Stimulated activated CD8-positive, alpha-beta memory T cell treated with anti-CD3 and anti-CD28 coated beads, Interleukin-7, amount 100 ng/mL, for 1 hour (primary cell): ENCODE data around the gene CFAP46.

Source experiments
- DNase-seq, 2 donors: peaks; one replicate each; pipeline ENCODE4 v3.0.0-alpha.2; 2020; ENCODE audit warnings: low read depth in 2 of 2

CFAP46 gene

DNA sequence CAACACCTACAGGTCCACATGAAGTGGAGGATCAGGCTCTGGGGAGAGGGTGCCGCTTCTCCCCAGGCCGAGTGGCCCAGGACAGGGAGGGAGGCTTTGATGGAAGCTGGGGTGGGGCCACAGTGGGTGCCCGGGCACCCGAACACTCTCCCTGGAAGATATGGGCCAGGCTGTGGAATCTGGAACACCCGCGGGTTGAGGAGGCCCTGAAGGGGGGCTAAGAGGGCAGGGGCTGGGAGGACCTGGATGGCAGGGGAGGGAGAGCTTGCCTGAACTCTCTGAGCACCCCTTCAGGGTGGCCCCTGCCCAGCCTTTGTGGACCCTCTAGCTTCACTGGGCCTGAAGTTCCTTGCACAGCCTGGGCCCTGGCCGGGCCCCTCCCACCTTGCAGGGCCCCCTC lies 151.9 kb downstream of the CFAP46 start:
- no peak for DNase-seq

DNA sequence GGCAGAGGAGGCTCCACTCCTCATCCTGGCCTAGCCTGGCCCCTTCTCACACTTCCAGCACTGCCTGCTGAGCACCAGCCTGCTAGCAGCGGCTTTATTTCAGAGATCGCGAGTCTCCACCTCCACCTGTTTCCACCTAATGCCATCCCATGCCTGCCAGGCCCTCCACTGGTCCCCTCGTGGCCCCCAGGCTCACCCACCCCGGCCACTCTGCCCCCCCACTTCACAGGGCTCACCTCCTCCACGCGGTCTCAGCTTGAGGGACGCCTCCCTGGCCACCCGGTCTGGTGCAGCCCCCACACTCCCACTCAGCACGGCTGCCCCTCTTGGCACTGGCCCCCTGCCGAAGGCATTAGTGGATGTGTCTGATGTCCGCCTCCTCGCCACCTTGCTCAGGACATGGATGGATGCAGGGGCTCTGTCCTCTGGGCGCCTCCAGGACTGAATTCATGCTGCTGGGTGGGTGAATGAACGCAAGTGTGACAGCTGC lies 152.7 kb downstream of the CFAP46 start:
- DNase-seq, result no peak

DNA sequence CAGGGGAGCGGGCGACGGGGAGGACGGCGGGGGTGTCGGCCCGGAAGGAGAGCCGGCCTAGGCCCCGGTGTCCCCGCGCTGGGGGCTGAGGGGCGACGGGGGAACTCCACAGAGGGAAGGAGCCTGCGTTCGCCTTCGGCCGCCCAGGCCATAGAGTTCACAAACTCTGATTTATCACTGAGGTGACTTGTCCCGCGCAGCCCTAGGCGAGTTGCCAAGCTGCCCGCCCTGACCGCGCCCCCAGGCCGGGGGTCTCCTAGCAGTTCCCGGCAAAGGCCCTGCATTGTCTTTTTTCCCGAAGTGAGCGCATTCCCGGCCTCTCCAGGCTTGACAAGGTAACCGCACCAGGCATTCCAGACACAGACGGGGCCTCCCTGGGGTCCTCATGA lies 153.5 kb downstream of the CFAP46 start:
- no peak for DNase-seq

DNA sequence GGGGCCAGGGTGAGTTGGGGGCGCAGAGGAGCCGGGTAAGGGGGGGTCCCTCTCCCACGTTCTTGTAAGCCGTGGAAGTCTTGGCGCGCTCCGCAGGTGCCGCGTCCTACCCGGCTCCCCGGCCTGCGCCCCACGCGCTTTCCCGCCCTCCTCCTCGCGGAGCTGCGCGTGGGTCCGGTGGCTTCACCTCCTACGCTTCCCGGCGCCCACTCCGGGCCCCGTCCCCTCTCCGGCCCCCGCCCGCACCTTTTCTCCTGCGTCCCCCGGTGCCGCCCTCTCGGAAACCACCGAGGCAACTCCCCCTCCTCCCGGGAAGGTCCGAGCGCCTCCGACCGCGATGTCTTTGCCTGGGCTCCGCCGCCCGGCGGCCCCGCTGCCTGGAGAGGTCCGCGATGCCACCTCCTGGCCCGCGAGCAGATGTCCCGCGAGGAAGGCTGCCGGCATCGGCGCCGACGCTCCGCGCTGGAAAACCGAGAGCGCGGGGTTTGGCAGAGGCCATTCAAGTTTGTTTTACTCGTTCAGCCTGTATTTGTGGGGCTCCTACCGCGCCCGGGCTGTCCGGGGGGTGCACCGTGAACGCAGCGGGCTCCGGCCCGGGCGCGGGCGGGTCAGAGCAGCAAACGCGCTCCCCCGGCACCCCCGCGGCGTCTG lies 154.1 kb downstream of the CFAP46 start:
- DNase-seq, result no peak

DNA sequence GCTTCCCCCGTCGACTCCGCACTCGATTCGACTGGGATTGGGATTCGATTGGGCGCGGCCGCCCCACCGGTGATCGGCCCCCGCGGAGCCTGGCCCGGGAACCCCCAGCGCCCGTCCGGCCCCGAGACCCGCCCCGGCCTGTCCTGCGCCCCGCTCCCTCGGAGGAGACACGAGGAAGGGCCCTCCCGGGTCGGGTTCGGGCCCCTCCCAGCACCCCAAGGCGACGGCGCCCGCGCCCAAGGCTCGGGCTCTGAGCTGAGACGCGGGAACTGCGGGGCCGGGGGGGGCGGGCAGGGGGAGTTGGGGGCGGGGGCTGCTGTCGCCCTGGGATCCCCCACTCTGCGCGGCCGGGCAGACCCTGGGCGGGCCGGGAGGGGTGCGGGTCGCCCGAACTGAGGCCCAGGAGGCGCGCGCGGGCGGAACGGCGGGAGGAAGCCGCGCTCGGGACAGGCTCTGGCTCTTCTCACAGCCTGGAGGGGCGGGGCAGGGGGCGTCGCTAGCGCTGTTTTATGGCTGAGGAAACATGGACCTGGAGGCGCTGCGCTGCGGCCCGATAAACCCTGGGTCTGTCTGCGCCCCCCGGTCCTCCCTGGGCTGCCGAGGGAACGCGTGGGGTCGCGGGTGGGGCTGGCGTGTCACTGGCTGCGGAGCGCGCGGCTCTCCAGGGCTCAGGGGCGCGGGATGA lies 154.7 kb downstream of the CFAP46 start:
- no peak for DNase-seq

DNA sequence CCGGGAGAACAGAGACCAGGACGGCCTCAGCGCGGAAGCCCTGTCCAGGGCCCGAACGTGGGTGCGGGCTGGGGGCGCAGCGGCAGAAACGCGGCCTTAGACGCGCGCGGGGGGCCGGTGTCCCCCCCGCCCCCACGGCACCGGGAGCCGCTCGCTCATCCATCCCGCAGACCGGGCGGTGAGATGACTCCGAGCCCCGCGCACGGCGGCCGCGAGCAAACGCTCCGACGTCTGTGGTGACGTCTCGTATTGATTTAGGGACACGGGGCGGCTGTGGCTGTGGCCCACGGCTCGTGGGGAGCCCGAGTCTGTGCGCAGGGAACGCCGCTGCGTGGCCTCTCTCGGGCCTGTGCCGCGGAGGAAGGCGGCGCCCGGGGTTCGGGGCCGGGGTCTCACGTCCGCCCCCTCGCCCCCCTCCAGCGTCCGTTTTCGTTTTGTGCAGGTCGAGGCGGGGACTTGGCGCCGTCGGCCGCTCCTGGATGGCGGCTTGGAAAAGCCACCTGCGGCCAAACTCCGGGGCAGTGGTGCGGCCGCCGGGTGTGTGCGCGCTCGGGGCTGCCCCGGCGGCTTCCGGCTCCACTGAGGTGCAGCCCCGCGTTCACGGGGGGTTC lies 155.4 kb downstream of the CFAP46 start:
- no peak for DNase-seq

DNA sequence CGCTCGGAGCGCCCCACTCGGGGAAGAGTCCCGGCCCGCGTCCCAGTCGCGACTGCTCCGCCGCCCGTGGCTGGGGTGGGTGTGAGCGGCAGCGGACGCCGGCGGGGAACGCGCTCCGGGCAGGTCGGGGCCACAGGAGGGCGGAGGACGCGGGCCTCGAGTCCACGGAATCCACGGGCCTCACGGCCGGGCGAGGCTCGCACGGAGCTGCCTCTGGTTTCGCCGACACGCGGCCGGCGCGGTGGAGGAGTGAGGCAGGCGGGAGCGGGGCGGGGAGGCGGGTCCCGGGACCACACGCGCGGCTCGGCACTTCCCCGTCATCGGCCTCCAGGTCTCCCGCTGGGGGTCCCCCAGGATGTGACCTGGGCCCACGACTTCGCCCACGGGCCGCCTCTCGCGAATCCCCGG lies 155.9 kb downstream of the CFAP46 start:
- no peak for DNase-seq

DNA sequence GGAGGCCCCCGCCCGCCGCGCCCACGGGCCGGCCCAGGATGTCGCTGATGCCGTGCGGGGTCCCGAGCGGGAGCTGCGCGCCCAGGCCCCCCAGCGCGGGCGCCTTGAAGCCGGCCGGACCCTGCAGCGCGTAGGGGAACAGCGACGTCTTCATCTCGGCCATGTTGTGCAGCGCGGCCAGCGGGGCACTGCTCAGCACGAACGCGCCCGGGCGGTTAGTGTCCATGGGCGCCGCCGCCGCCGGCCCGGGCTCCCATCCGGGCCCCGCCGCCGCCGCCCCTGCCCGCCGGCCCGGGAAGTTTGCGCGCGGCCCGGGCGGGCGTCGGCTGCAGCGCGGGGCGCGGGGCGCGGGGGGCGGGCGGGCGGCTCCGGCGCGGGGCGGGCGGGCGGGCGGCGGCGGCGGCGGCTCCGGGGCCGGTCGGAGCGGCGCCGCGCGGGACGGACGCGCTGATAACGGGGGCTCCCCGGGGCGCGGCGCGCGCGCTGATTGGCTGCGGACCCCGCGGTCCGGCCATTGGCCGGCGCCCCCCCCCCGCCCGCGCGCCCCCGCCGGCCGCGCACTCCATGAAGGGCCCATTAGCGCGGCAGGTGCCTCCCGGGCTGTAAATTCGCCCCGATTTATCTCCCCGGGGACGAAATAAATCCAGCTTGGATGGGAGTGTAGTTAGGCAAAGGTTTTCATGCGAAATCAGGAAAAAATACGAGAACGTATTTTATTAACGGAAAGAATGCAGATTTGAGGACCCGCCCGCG lies 156.5 kb downstream of the CFAP46 start, which contains the start of gene NKX6-2:
NKX6-2 (minus strand) TSS at position 425 of the 753 bp plus-strand sequence; CDS start at position 226, 199 bp downstream.
- no peak for DNase-seq

DNA sequence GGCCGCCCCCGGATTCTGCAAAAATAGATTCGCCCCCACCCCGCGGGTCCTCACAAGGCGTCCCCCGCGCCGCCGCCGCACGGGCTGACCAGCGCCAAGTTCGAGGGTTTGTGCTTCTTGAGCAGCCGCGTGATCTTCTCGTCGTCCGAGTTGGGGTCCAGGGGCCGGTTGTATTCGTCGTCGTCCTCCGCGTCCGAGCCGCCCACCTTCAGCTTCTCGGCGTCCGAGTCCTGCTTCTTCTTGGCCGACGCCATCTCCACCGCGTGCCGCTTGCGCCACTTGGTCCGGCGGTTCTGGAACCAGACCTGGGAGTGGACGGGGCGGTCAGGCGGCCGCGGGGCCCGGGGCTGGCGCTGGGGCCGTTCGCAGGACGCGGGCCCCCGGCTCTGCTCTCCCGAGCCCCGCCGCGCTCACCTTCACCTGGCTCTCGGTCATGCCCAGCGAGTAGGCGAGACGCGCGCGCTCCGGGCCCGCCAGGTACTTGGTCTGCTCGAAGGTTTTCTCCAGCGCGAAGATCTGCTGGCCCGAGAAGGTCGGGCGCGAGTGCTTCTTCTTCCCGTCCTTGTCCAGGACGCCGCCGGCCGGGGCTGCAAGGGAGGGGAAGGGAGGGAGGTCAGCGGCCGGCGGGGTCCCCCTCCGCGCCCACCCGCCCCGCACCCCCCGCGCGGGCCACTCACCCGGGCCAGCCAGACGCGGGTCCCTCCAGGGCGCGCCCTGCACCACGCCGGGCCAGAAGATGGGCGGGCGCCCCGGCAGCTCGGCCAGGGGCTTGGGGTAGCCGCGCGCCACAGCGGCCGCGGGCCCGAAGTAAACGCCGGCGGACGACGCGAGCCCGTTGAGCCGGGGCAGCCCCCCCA lies 157.3 kb downstream of the CFAP46 start:
- DNase-seq, result no peak

DNA sequence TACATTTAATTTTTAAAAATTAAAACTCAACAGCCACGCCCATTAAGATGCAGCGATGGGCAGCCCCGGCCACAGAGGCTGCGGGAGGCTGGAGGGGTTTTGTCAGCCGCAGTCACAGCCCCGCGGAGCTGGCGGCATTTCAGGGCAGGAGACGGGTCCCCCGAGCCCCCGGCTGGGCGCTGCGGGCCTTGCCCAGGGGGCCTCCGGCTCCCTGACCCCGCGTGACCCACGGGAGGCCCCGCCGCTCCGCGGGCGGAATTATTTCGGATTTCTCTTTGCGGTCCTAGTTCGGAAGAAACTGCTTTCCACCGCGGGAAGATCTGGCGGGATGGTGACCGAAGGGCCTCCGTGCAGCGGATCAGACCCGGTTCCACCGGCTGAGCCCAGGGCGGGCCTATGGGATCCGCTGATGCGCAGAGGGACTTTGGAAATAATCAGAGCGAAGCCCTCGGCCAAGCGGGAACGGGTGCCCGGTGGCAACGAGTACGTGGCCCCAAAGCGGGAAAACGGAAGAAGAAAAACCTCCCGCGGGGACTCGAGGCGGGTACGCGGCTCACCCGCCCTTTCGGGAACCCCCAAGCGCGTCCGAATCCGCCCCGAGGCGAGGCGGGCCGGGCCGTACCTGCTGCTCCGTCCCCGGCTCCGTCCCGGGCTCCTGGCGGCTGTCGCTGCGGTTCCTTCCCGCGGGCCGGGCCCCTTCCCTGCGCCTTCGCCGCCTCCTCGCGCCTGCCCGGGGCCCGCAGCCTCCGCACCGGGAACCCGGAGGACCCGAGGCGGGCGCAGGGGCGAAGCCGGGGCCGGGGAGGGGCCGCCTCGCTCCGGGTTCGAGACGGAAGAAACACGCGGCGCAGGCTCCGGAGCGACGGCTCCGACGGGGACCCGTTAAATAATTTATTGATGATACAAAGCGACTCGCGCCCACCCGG lies 158.2 kb downstream of the CFAP46 start:
- DNase-seq, result no peak

DNA sequence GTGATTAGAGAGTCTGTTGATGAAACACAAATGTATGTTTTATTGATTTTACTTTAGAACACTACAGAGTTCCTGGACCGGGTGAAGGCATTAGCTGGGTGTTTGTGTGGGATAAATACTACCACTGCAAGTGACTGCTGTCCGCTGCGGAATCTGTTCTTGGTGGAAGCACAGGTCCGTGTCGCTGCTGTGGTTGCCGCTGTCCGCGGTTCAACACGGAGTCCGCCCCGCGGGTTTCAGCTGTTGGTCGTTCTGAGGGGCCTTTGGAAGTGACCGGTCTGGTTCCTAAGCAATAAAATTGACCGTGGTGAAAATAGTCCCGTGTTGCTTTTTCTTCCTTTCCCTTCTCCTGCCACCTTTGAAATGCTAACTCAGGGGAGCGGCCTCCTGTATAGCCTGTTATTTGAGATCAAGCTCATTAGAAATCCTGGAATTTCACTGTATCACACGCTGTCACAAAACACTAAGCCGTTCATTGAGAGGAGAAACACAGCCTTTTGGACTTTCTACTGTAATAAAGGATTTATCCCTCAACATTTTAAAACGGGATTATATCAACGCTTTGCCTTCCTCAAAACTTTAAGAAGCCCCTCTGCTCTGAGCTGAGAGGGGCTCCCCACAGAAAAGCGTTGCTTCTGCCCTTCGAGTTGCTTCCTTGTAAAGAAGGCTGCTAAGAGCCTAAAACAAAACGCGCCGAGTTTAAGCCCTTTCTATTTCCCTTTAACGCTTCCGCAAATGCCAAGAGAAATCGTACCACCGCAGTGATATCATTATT lies 159.0 kb downstream of the CFAP46 start:
- DNase-seq, result no peak

DNA sequence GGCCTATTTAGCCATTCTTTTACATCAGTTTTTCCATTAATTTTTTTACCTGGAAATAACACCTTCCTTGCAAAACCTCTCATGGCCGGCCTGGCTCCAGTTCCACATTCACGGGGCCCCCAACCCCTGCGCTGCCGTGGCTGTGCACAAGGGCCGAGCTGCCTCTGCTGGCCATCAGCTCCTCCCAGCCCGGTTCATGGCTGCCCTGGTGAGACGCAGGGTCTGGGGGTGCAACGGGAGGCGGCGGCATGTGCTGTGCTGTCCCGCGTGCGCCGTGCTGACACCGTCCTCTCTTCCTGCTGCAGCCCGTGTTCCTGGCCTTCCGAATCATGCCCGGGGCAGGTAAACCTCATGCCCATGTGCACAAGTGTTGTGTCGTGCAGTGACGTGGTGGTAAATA lies 160.8 kb downstream of the CFAP46 start:
- no peak for DNase-seq

DNA sequence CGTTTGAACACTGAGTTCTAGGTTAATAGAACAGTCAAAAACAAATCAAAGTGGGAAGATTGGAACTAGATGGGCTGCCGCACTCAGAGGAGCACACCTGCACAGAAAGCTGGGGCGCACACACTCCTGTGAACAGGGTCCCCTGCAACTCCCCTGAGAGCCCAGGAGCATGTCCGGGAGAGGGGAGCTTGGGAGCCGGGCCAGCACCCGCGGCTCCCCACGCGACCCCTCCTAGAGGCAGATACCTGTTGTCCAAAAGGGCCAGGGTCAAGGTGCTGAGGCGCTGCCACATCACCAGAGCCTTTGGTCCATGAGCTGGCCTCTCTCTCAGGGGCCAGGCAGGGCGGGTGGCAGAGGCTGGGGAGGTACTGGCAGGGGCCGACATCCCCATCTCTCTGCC lies 162.0 kb downstream of the CFAP46 start:
- no peak for DNase-seq

DNA sequence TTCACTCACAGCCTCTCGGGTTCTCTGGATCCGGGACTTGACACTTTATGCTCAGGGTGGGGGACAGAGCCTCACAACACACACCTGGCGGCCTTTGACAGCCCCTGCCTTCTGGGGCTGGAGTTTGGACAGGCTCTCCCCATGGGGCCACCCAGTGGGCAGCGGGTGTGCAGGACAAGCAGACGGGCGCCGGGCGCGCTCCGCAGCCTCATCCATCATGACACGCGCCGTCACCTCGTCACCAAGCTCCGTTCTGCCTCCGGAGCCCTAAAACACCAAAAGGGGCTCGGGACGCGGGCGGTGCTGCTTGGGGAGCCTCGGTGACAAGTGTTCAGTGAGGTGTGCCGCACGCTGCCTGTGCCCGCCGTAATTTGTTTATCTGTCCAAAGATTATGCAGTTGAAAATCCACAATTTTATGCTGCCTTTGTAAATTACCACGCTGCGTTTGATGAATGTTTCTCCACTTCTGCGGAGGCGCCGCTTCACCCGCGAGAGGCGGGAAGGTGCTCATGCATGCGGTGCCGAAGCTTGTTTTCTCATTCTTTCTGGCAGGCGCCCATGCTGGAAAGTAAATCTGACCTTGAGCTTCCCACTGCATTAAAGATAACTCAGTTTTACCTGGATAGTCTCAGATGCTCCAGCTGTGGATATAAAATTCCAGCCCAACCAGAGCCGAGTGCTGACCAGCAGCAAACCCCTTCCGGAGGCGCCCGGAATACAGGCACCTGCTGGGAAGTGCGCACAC lies 162.6 kb downstream of the CFAP46 start:
- no peak for DNase-seq

DNA sequence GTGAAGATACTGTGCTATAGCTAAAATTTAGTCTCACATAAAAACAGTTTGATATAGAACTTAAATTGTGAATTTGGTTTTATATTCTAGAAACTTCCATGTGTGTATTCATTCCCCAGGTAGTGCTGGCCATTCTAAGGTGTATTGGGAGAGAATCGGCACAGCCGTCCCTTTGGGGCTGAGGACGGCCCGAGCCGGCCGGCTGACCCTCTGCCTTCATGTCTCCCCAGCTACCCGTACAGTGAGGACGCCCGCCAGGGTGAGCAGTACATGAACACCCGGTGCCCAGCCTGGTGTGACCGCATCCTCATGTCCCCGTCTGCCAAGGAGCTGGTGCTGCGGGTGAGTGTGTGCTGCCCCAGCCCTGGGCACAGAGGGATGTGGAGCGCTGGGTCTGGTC lies 164.9 kb downstream of the CFAP46 start:
- DNase-seq, result no peak

DNA sequence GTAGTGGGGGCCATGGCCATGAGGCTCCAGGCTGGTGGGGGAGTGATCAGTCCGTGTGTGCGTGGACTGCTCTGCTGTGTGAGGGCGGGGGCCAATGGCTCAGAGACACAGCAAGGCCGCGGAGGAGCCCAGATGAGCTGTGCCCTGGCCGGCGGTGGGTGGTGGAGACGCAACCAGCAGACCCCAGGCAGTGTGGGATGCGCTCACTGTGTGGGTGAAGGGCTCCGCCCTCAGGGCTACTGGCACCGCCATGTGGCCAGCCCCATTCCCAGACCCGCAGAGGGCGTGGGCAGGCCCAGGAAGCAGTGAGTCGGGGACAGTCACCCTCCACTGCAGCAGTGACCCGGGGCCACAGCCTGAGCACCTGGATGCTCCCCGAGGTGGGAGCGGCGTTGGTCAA lies 165.5 kb downstream of the CFAP46 start:
- DNase-seq, result no peak

DNA sequence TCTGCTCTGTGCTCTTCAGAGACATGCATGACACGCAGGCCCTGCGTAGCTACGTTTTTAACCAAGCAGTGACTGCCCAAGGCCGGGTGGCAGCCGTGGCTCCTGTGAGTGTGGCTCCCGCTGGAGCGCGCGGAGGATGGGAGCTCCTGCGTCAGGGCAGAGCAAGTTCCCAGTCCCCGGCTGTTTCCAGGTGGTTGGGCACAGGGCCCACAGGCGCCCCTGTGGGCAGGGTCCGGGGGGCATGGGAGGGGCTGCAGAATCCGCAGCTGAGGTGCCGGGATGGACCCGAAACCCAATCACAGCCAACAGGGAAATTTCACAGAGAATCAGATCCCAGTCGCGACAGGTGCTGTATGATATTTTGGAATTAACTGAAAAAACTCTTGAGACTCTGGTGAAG lies 166.2 kb downstream of the CFAP46 start:
- no peak for DNase-seq
